Endothelial cell of umbilical vein (primary cell): ENCODE data around the gene TET2. TPM values are rescaled to one million over a fixed set of nuclear protein-coding genes. Genes with fewer than 3 reads are reported as not detected.

Experiments used
- BruUV-seq: library from RNA; stranded (reverse); fragments of 400-500 nt; replicated peaks from 2 replicates; lab custom pipeline; 2021; lab: Mats Ljungman, UMichigan
- CTCF ChIA-PET: fragments of 300-600, 350-600 bp; sonication (Branson Sonifier 250); formaldehyde crosslinking; loops from one replicate; lab custom pipeline; 2021; ENCODE audit warnings: antibody characterized with exemption, inconsistent platforms; lab: Charles Lee
- POLR2A ChIA-PET: fragments of 300-600, 350-600 bp; sonication (Branson Sonifier 250); formaldehyde crosslinking; loops from one replicate; lab custom pipeline; 2021; ENCODE audit warnings: antibody characterized with exemption, inconsistent platforms; lab: Charles Lee
- DNase-seq: peaks from one replicate; pipeline ENCODE4 v3.0.0-alpha.2; 2011; ENCODE audit warnings: low read depth, low spot score
- FAIRE-seq: peaks from 2 replicates; lab custom pipeline; 2011; peaks lifted over from hg19 to GRCh38; lab: Jason Lieb, UNC
- H2AFZ ChIP-seq: 2 replicates; pipeline ENCODE4 v1.6.0; 2012; ENCODE audit warnings: low read depth, low read length, control low read depth, inconsistent platforms
- H3K27ac ChIP-seq: 2 replicates; pipeline ENCODE4 v1.5.1; 2011; ENCODE audit warnings: low read depth, mild to moderate bottlenecking, control low read depth, low read length, moderate library complexity; ENCODE audit not compliant: insufficient read depth
- H3K27me3 ChIP-seq, 2 experiments: 2 replicates each; pipeline versions ENCODE4 v1.6.0 to v1.6.1; 2011; ENCODE audit warnings: low read length in 2 of 2, mixed read lengths in 1 of 2; ENCODE audit not compliant: control insufficient read depth in 2 of 2, insufficient read depth in 2 of 2
- H3K36me3 ChIP-seq, 2 experiments: 2 replicates in 1 of 2; 3 replicates in 1 of 2; pipeline ENCODE4 v1.5.1; 2011; ENCODE audit warnings: low read length in 2 of 2, mild to moderate bottlenecking in 1 of 2, moderate library complexity in 1 of 2; ENCODE audit not compliant: control insufficient read depth in 2 of 2, insufficient read depth in 2 of 2; ENCODE audit errors: extremely low read depth in 1 of 2
- H3K4me1 ChIP-seq: 3 replicates; pipeline ENCODE4 v1.5.1; 2011; ENCODE audit warnings: mild to moderate bottlenecking, low read length; ENCODE audit not compliant: control insufficient read depth, insufficient read depth; ENCODE audit errors: extremely low read depth
- H3K4me2 ChIP-seq: 2 replicates; pipeline ENCODE4 v1.6.1; 2011; ENCODE audit warnings: low read length, control low read depth, mixed read lengths; ENCODE audit not compliant: insufficient read depth
- H3K4me3 ChIP-seq, 3 experiments: fragments of 200-600 bp in 1 of 3; sonication (generic), shearing (Covaris generic) in 1 of 3; replicated peaks in 1 of 3; 2 replicates each; pipeline ENCODE4 v1.5.1; 2011 to 2016; ENCODE audit warnings: control low read depth in 3 of 3, low read length in 3 of 3, mild to moderate bottlenecking in 2 of 3, inconsistent platforms in 1 of 3, low read depth in 1 of 3, moderate library complexity in 1 of 3; ENCODE audit not compliant: insufficient read depth in 1 of 3
- H3K79me2 ChIP-seq: 2 replicates; pipeline ENCODE4 v1.6.0; 2012; ENCODE audit warnings: low read length, inconsistent platforms; ENCODE audit not compliant: control insufficient read depth, insufficient read depth
- H3K9ac ChIP-seq: replicated peaks from 2 replicates; pipeline ENCODE3; 2011; ENCODE audit warnings: low read length, control low read depth; ENCODE audit not compliant: insufficient read depth; ENCODE audit errors: extremely low read depth
- H3K9me1 ChIP-seq: replicated peaks from 3 replicates; pipeline ENCODE4 v1.6.0; 2011; ENCODE audit warnings: mild to moderate bottlenecking, low read length; ENCODE audit not compliant: control insufficient read depth, insufficient read depth; ENCODE audit errors: extremely low read depth
- H3K9me3 ChIP-seq: replicated peaks from 2 replicates; pipeline ENCODE4 v1.5.1; 2012; ENCODE audit warnings: low read length, inconsistent platforms; ENCODE audit not compliant: control insufficient read depth, insufficient read depth
- H4K20me1 ChIP-seq: replicated peaks from 2 replicates; pipeline ENCODE3; 2011; ENCODE audit warnings: mild to moderate bottlenecking, low read length; ENCODE audit not compliant: control insufficient read depth, insufficient read depth; ENCODE audit errors: extremely low read depth
- CTCF ChIP-seq, 2 donors: IDR thresholded peaks; 1 replicate in 1 of 2; 2 replicates in 1 of 2; pipeline ENCODE4 v1.5.1; 2011; ENCODE audit warnings: low read length in 2 of 2, mild to moderate bottlenecking in 2 of 2, moderate library complexity in 2 of 2, control low read depth in 1 of 2, inconsistent platforms in 1 of 2, low read depth in 1 of 2; ENCODE audit not compliant: insufficient read depth in 1 of 2; ENCODE audit errors: extremely low read depth in 1 of 2
- EZH2 ChIP-seq: IDR thresholded peaks from 2 replicates; pipeline ENCODE4 v1.6.1; 2012; ENCODE audit warnings: borderline replicate concordance, low read depth, mild to moderate bottlenecking, moderate library complexity, low read length, inconsistent platforms; ENCODE audit not compliant: severe bottlenecking
- FOS ChIP-seq: IDR thresholded peaks from 2 replicates; pipeline ENCODE4 v1.6.1; 2011; ENCODE audit warnings: mild to moderate bottlenecking, low read length, moderate library complexity, borderline replicate concordance; ENCODE audit not compliant: insufficient read depth
- GATA2 ChIP-seq: IDR thresholded peaks from 2 replicates; pipeline ENCODE4 v1.7.0; 2011; ENCODE audit warnings: low read depth, mild to moderate bottlenecking, moderate library complexity, mixed read lengths, low read length; ENCODE audit not compliant: insufficient read length, insufficient read depth
- JUN ChIP-seq: IDR thresholded peaks from 2 replicates; pipeline ENCODE4 v1.6.1; 2011; ENCODE audit warnings: borderline replicate concordance, low read depth; ENCODE audit not compliant: insufficient read length, insufficient read depth
- MAX ChIP-seq: IDR thresholded peaks from 2 replicates; pipeline ENCODE4 v1.6.1; 2011; ENCODE audit not compliant: insufficient read depth, insufficient read length
- MYC ChIP-seq: IDR thresholded peaks from one replicate; pipeline ENCODE4 v1.6.1; 2011; ENCODE audit warnings: mild to moderate bottlenecking, low read depth, low read length
- POLR2AphosphoS5 ChIP-seq: IDR thresholded peaks from 2 replicates; pipeline ENCODE4 v1.6.1; 2012; ENCODE audit warnings: low read depth, mild to moderate bottlenecking, control low read depth, low read length, moderate library complexity; ENCODE audit not compliant: insufficient read depth
- dilution Hi-C: fragments of 300-500 bp; cut with MboI; formaldehyde crosslinking; loops from one replicate; pipeline ENCODE4 v1.15.0; 2019; ENCODE audit warnings: low sequenced_read_pairs; ENCODE audit not compliant: extremely low pct_ligation_motif_present
- intact Hi-C: fragments of 100-400 bp; cut with micrococcal nuclease; formaldehyde crosslinking; loops from one replicate; pipeline ENCODE4 v1.10.0; 2022
- polyA plus RNA-seq, 4 experiments: library from polyadenylated mRNA; depleted of rRNA in 3 of 4; stranded (reverse) in 3 of 4; unstranded in 1 of 4; fragments of >200 nt; gene quantifications; 2 replicates each; pipeline versions ENCODE4 v1.2.1 to v1.2.3, GENCODE V29; 2011 to 2012; ENCODE audit warnings: missing spikeins in 1 of 4
- total RNA-seq: library from RNA; stranded (reverse); gene quantifications from 2 replicates; pipeline ENCODE4 v1.2.3, GENCODE V29; 2021

Gene TET2
- total and polyA plus RNA-seq, 2 donors (not counting 3 experiments of a cell fraction or from before 2014, with no cell fraction given) = 4.8 to 17.5 TPM

GRCh38 chr4:105120626-105121025 is 26.1 kb upstream of the TET2 start:
- Histone ChIP-seq H3K9me3 (no peaks in the 10 kb centered on the region), H3K4me2 (no peak overlapping the region), H2AFZ (no peak overlapping the region), H3K9me1 (no peaks in the 10 kb centered on the region), H4K20me1 (no peaks in the 10 kb centered on the region), H3K4me3 (no peak overlapping the region), H3K27ac (no peak overlapping the region), H3K36me3 (no peaks in the 10 kb centered on the region), H3K4me1 (no peaks in the 10 kb centered on the region), H3K27me3 (peaks cover 0 to 2% of the 10 kb centered on the region in 2 experiments), H3K79me2 (no peaks in the 10 kb centered on the region), H3K9ac (no peak overlapping the region)
- ChIA-PET POLR2A (no interaction called here), CTCF (no interaction called here)
- dilution Hi-C loops (no loop called here), intact Hi-C loops (loop anchor here (5.0 kb wide), 1 partner anchor 1928 kb away; no protein-coding TSS in a partner anchor)
- BruUV-seq = no TSS peak
- no peak for DNase-seq
- TF ChIP-seq EZH2 (no peak), POLR2AphosphoS5 (no peak), GATA2 (no peak), CTCF (IDR thresholded peaks at IDR 0.05; ENCODE audit: extremely low read depth in 1 of 2, insufficient read depth in 1 of 2, low read depth in 1 of 2, low read length in 2 of 2) (no peak), MAX (no peak), MYC (no peak), FOS (no peak), JUN (no peak)
- no peak for FAIRE-seq
